NCI-H526 (cell line): ENCODE data around the gene USH2A.
"Not testable (repeated sequence)": the region's sequence is repeated elsewhere in the genome, so short reads cannot be mapped to it uniquely, and the experiment has no call there.

Experiments
- DNase-seq, 2 experiments: peaks; one replicate each; lab custom pipeline; 2025; lab: John Stamatoyannopoulos, UW

USH2A gene

DNA sequence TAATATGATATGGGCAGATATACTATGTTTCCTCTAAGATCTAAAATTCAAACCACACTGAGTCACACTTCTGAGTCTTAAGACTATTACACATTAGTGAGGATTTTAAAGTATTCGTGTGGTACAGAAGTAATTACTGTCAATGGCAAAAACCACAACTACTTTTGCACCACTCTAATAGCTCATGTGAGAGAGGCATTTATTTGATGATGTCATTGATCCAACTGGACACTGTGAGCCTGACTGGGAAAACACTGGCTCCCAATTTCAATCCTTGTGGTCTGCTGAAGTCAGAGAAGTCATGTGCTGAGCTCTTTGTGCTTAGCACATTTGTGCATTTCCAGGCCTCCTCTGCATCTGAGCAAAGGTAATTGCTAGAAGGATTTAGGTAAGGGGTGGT, 377.8 kb downstream of the USH2A start:
- DNase-seq = no peak

DNA sequence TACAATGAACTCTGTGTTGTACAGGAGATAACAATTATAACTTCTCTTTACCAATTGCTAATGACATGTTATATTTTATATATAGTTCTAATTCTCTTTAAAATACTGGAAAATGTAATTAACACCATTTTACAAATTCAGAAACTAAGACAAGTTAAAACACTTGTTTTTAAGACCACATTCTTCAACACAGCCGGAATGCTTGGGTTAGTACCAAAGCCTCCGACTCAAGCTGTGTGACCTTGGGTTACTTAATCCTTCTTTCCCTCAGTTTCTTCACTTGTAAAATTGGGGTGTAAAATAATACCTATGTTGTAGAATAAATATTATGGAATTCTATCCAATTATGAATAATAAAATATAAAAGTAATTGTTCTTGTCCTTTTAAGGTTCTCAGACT, 378.7 kb downstream of the USH2A start:
- DNase-seq = no peak

DNA sequence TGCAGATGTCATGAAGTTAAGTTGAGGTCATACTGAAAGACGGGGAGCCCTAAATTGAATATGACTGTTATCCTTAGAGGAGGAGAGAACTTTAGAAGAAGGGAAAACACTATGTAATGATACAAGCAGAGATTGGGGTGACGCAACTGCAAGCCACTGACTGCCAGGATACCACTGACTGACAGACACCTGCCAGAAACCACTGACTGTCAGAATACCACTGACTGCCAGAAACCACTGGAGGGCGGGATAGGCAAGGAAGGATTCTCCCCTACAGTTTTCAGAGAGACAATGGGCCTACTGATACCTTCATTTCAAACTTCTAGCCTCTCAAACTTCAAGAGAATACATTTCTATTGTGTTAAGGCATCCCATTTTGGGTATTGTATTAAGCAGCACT, 388.7 kb downstream of the USH2A start:
- DNase-seq = peak; percentile 2 to 45

DNA sequence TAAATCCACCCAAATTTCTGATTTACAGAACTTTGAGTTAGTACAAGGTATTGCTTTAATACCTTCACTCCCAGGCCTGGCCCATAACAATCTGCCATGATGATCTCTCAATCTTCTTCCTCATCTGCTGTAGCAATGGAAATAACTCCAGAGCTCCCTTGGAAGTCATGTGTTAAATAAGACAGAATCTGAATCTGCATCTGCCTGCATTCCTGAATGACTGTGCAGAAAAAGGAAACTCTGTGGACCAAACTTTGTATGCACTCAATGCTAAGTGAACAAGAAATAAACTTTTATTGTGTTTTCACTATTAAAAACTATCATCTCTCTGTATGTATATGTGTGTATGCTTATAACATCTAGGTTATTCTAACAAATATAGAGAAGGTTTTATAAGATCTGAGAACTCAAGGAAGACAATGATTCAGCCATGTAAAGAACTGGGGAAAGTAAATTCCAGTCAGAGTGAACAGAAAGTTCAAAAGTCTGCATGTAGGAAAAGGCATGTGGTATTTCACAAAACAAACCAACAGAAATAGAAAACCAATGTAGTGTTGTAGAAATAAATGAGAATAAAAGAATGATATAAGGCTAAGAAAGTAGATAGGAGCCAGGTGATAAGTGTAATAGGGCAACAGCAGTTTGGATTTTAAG, 390.2 kb downstream of the USH2A start:
- no peak for DNase-seq

DNA sequence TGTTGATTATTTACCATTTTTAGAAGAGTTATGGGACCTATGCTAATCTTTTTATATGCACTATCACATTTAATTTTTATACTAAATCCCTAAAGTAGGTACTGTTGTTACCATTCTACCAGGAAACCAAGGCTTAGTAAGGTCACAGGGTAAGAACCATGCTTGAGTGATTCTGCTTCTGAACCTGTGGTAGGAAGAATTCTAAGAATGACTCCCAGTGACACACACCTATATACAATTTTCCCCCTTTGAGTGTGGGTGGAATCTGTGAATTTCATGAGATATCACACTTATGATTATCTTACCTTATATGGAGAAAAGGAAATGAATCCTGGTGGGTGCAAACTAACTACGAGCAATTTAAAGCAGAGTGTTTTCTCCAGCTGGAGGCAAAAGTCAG, 391.0 kb downstream of the USH2A start:
- no peak for DNase-seq

DNA sequence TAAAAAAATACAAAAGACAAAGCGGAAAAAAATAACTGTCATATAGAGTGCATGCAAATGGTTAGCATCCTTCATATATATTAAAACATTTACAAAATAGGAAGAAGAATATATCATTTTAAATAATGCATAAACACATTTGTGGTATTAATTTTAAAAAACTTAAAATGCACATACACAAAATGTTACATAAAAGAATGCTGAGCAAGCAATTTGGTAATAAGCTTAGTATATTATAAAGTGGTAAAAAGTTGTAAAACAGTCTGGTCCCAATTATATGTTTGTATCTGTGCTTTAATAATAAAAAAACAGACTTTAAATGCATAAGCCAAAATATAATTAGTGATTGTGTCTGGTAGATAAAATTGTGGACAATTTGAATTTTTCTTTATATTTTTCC, 394.6 kb downstream of the USH2A start:
- DNase-seq = no peak

DNA sequence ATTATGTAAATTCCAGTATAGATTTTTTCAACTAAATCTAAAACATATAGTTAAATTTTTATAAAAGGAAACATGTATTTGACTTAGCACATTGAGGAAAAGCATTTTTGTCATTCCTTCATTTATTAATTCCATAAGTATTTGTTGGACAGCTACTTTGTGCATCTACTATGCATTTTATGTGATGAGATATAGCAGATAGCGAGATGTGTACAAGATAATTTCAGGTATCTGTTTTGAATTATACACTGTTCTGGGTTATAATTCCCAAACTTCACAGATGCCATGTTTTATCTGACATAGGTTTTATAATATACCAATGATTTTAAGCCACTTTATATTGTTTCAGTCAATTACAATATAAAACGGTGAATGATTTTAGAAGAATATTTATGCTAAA, 398.7 kb downstream of the USH2A start:
- DNase-seq = no peak

DNA sequence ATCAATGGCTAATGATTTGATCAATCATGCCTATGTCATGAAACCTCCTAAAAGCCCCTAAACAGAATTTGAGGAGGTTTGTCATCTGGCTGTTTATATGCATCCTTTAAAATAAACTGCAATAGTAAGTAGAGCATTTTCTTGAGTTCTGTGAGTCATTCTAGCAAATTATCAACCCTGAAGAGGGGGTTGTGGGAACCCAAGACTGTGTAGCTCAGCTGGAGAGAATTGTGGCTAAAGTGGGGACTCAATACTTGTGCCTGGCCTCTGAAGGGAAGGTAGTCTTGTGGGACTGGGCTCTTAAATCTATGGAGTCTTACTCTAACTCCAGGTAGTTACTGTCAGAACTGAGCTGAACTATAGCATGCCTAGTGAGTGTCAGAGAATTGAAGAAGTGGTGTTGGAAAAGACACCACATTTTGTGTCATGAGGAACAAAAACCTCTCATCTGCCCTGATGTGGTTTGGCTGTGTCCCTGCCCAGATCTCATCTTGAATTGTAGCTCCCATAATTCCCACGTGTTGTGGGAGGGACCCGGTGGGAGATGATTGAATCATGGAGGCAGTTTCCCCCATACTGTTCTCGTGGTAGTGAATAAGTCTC, 402.4 kb downstream of the USH2A start:
- DNase-seq = no peak

DNA sequence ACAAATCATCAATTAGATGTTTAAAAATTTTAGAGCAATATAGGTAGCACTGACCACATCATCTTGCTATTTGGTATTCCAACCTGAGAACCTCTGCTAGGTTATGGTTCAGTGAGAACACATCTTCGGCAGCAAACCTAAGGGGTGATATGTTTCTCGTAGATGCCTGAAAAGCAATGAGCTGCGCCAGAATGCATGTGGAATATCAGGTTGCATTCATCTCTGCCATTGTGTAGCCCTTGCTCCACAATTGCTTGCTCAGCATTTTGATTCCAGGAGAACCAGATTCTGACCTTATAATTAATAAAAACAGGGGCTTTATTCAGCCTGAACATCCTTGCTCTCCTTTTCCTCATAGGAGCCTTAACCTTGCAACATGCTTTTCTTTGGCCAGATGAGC, 408.1 kb downstream of the USH2A start:
- no peak for DNase-seq

DNA sequence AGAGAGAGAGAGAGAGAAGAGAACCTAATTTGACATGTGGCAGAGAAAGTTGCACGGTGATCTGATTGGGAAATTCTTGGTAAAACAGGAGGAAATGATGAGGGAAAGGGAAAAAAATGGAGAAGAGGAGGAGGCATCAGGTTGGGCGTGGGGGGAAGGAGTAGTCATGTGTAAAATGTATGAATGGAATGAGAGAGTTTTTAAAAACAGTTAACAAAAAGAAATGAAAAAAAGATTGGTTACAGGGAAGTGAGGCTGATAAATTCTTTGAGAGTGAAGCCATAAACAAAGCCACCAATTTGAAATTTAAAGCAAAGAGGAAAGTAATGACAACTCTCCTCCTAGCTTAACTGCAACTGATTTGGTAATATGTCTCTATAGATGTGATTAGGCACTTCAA, 409.2 kb downstream of the USH2A start:
- DNase-seq = no peak

DNA sequence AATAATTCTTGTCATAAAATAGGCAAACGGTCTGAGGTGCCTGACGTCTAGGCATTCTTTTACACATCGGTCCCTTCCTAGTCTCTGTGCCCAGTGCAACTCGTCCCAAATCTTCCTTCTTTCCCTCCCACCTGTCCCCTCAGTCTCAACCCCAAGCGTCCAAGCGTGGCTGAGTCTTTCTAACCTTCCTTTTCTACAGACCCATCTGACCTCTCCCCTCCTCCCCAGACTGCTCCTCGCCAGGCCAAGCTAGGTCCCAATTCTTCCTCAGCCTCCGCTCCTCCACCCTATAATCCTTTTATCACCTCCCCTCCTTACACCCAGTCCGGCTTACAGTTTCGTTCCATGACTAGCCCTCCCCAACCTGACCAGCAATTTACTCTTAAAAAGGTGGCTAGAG, 413.8 kb downstream of the USH2A start:
- DNase-seq = not testable (repeated sequence)

DNA sequence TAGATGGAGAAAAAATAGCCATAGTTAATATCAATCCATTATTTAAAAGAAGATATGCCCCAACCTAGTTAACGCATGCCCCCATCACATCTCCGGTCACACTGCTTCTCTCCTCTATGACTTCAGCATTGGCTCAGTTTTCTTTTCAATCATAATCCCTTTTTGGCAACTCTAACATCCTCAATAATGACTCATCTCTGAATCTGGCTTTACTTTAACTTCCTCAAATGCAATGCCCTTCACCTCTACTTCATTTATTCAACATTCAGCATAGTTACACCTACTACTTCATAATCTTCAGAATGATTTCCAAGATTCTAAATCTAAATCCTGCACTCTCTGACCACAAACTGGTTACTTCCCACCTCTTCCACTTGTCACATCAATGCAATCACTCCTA, 417.3 kb downstream of the USH2A start:
- DNase-seq = no peak

DNA sequence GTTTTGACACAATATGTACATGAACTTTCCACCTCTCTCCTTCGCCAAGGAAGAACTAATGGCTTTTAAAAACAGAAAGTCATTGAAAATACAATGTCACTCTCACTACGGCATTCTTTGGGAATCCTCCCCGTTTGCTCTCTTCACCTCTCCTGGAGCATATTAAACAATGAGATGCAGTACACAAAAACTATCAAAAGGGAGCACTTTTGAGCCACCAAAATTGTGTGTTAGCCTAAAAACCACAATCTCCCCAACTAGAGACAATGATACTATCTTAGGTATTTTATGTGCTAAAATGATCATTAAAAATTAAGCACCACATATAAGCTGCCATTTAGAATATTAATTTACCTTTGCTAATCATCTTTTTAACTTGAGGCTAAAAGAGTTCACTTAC, 430.6 kb downstream of the USH2A start:
- peak; percentile 16 to 42 for DNase-seq

DNA sequence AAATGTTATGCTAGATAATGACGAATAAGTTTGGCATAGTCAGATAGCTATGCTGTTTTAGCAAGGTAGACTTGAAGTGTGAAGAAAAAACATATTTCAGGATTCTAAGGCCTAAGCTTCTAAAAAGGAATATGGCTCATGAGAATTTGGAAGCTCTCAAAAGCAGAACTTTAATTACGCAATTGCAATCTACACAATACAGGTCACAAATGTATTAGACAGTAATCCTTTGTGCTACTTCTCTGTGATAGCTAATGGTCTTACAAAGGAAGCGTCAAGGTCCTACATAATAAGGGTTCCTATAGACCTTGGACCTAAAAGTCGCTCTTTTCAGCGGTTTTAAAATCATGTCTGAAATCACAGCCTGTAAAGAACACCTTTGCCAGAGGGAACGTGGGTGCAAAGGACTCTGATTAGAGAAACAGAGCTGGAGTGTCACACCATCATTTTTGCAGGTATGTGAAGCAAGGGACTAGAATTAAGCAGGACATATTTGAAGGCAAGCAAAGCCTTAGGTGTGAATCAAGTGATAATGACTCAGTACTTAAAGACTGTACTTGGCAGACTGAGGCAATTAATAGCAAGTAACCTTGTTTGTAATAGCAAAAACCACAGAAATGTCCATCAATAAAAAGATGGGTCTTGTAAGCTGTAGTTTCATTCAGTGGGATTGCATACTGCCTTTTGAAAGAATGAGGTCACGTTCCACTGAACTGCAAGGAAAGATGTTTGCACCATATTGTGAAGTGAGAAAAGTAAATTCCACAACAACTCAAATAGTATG, 436.0 kb downstream of the USH2A start:
- DNase-seq = no peak

DNA sequence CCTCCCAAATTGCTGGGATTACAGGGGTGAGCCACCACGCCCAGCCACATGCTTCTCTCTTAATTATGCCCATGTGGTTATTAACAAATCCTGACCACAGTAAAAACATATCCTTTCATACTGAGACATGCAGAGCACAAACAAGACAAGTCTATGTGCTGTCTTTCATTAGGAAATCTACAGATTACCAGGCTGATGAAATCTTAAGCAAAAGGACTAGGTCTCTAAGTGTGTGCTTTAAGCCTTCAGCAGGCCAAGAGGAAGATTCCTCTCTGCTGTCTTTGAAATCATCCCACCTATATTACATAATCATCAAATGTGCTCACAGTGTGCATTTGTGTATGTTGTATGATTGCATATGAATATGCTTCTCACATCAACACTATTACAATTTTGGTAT, 436.8 kb downstream of the USH2A start:
- no peak for DNase-seq

DNA sequence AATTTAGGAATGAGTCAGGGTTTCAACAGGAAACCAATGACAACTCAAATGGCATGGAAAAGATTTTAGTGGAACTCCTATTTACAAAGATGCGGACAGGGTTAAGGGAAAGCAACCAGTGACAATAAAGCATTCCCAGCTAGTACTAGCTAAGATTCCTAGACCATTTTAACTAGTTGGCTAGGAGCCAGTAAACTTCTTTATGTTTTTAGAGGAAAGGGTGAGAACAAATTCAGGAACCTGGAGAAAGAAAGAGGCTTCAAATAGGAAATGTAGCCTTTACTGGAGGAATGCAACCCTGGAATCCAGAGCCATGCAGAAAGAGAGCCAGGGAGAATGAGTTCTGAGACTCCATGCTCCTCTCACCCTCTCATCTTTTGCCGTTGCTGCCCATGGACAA, 439.6 kb downstream of the USH2A start:
- no peak for DNase-seq

DNA sequence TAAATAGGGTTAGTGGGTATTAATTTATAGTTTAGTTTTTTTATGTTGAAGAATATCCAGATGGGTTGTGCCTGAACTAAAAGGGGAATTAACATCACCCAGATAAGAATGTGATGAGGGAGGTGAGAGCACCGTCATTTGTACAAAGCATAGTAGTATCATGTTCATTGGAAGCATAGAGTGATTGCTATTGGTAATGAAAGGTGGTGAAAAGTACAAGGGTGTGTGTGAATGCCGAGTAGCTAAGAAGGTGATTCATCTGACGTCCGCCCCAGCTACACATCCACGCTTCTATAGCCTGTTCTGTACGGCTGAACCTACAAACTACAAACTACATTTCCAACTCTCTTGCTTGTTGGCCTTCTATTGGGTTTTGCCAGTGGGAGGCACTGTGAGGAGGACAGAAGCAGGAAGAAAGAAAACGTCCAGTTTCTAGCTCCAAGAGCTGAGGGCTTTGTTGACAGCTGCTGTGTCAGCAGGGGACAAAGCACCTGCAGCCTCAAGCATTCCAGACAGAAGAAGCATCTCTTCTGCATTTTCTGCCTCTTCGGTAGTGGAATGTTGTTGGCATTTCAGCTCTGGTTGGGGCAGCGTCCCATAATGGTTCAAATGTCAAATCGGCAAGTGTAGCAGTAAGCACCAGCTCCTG, 451.3 kb downstream of the USH2A start:
- no peak for DNase-seq

DNA sequence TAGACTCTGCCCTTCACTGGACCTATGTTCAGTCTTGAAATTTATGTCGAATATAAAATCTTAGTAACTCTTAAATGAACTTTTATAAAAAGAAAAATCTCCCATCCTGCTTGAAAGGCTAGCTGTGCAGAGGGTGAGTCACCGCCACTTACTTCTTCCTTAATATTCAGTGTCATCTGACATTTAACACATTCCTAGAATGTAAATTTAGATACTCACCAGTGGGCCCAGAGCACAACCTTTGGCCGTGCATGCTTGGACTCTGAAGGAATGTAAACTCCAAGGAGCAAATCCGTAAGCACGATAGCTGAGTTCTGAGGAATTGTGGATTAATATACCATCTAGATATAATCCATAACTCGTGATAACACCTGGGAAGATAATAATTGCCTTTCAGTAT, 452.8 kb downstream of the USH2A start:
- DNase-seq = no peak

DNA sequence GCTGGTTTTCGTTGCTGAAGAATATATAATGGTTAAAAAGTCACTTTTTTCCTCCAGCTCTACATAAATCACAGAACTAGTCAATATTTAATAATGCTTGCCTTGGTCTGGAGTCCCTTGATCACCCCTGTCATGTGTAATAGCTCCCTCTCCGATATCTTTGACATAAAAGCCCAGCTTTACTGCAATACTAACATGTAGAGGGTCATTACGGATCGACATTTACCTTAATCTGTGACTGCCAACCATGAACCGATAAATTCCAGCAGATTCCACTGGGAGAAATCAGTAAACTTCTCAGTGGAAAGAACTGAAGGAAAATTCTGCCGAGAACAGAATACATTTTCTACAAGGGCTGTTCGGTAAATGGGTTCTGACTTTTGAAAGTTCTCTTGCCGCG, 459.6 kb downstream of the USH2A start:
- DNase-seq = no peak

DNA sequence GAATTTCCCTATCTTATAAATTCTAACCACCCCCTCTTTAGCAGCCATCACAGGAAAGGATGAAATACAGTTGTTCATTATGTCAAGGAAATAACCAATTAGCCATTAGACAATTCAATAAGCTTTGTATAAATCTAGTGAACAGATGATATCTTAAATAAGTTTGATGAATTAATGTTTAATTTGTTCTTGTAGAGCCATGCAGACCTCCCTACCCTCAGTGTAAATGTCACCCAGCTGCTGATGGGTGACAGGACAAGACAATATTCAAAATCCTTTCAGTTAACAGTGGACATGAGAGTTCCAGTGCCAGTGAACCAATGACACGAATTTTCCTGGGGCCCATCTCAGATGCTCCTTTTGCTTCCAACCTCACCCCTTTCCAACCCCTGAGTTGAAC, 460.2 kb downstream of the USH2A start:
- DNase-seq = no peak

DNA sequence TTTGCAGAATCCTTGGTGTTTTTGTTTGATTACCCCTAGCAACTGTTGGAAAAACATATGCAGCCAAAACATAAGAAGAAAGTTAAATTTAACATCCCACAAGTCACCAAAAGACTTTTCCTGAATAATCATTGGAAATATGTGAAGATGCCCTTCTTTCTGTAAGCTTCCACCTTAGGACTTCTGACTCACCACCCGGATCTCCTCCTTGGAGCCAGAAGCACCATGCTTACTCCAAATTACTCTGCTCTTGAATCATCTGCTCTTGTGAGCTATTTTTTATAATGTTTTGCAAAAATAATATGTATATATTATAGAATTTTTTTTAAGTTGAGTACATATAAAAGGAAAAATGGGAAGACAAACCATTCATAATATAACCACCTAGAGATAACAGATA, 464.4 kb downstream of the USH2A start:
- DNase-seq = no peak

DNA sequence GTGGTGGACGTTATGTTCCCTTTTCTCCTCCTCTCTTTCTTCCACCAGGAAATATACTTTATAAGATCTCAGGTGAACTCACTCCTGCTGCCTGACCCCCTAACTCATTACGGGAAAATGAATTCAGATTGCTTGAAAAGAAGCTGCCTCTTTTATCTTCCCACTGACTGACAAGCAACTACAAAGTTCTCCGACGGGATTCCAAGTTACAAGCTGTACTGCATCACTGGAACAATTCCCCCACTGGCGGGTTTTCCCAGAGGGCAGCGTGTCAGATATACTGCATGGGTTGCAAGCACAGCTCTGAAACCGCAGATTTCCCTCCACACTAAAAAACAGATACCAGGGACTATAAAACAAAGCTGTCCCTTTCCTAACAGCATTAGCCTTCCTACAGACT, 465.6 kb downstream of the USH2A start:
- DNase-seq = no peak

DNA sequence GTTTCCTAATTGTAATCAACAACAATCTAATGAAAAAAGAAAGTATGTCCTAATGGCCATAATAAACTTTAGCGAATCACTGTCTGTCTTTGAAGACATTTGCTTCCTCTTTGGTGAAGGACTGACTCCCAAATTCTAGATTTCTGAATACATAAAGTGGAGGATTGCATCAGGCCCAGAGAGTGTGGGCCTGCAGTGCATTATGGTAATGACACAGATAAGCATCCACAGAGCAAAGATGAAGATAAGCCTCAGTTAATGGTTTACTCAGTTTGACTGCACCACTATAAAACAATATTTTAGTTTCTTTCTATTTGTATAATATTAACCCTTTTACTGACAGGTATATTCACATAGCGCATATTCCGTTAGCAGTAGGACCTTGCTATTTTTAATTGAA, 490.7 kb downstream of the USH2A start:
- DNase-seq = peak in 1 of 2 experiments; percentile 3
